ENCODE measurements around the gene POTED. TPM values are rescaled to one million over a fixed set of nuclear protein-coding genes. Genes with fewer than 3 reads are reported as not detected.
"Not testable (repeated sequence)": the region's sequence is repeated elsewhere in the genome, so short reads cannot be mapped to it uniquely, and the experiment has no call there.

Gene POTED
- total RNA-seq, result not detected

- not testable (repeated sequence) for TF ChIP-seq CTCF (IDR thresholded peaks at IDR 0.05; ENCODE audit: low read depth)
Observed at GRCh38 chr21:13609477-13609876, at the start of gene POTED. Gene POTED, plus strand, starts transcription at chr21:13609777. Its CDS starts 452 bp downstream, at chr21:13610229.

Small RNAs within 50 kb of the gene (small RNA-seq; reads per million reads assigned to genes)
- gene AL050303.3 (not detected), gene MIR3118-1 (not detected), gene RNU6-286P (not detected)

All from subcutaneous adipose tissue (tissue), 4 donors.